Neutrophil (primary cell): Measurements from ENCODE around the gene CNDP1.
A peak's percentile ranks its signal among the peaks of the same experiment; 100 is the strongest.

Experiments
- H3K27ac ChIP-seq: fragments of 200-600 bp; sonication (generic); 2 replicates; pipeline ENCODE4 v1.5.1; 2016; ENCODE audit warnings: mild to moderate bottlenecking, moderate library complexity
- H3K27me3 ChIP-seq: fragments of 200-600 bp; sonication (generic); 2 replicates; pipeline ENCODE4 v1.6.0; 2016; ENCODE audit warnings: mild to moderate bottlenecking
- H3K36me3 ChIP-seq: fragments of 200-600 bp; sonication (generic); 2 replicates; pipeline ENCODE4 v1.5.1; 2017
- H3K4me1 ChIP-seq, 2 experiments: fragments of 200-600 bp in 1 of 2; sonication (generic) in 1 of 2; 1 replicate in 1 of 2; 2 replicates in 1 of 2; pipeline versions ENCODE4 v1.5.1 to v1.6.1; 2013 to 2016; ENCODE audit warnings: low read depth in 1 of 2, low read length in 1 of 2, mild to moderate bottlenecking in 1 of 2, moderate library complexity in 1 of 2; ENCODE audit not compliant: control insufficient read depth in 1 of 2, insufficient read depth in 1 of 2
- H3K4me3 ChIP-seq, 2 experiments: fragments of 200-600 bp in 1 of 2; sonication (generic) in 1 of 2; 1 replicate in 1 of 2; 2 replicates in 1 of 2; pipeline ENCODE4 v1.5.1; 2013 to 2016; ENCODE audit warnings: low read depth in 1 of 2, low read length in 1 of 2, mild to moderate bottlenecking in 1 of 2, moderate library complexity in 1 of 2
- H3K9me3 ChIP-seq: fragments of 200-600 bp; sonication (generic); 2 replicates; pipeline ENCODE4 v1.5.1; 2016
- CTCF ChIP-seq: fragments of 200-600 bp; sonication (generic); IDR thresholded peaks from 2 replicates; pipeline ENCODE4 v1.5.1; 2016; ENCODE audit warnings: antibody characterized with exemption

The CNDP1 gene

GRCh38 chr18:74582642-74583041 lies 48.3 kb downstream of the CNDP1 start:
- TF ChIP-seq CTCF = no peak
- Histone ChIP-seq H3K4me3 (peak overlapping the region in 1 of 2 experiments; percentile 23), H3K4me1 (peaks cover 47 to 48% of the 10 kb centered on the region in 2 experiments)

GRCh38 chr18:74587441-74587840 lies 53.1 kb downstream of the CNDP1 start:
- no peaks in the 10 kb centered on the region for H3K27me3 ChIP-seq
- peaks cover 80 to 82% of the 10 kb centered on the region in 2 experiments for H3K4me1 ChIP-seq
- TF ChIP-seq CTCF = no peak
- peak overlapping the region; percentile 88 for H3K27ac ChIP-seq
- no peaks in the 10 kb centered on the region for H3K36me3 ChIP-seq
- H3K4me3 ChIP-seq = no peak overlapping the region
- no peaks in the 10 kb centered on the region for H3K9me3 ChIP-seq

More at GRCh38 chr18:74582642-74583041, 48.3 kb downstream of the CNDP1 start:
- H3K27me3 ChIP-seq = no peaks in the 10 kb centered on the region
- H3K9me3 ChIP-seq = no peaks in the 10 kb centered on the region
- H3K36me3 ChIP-seq = no peaks in the 10 kb centered on the region
- peak overlapping the region; percentile 46 for H3K27ac ChIP-seq

GRCh38 chr18:74589021-74589420 lies 54.7 kb downstream of the CNDP1 start:
- H3K4me1 ChIP-seq = peaks cover 84% of the 10 kb centered on the region in 2 experiments
- H3K27me3 ChIP-seq = no peaks in the 10 kb centered on the region
- H3K27ac ChIP-seq = peak overlapping the region; percentile 88
- no peaks in the 10 kb centered on the region for H3K9me3 ChIP-seq
- H3K4me3 ChIP-seq = peak overlapping the region; percentile 51 to 53
- no peak for TF ChIP-seq CTCF
- peaks cover 8% of the 10 kb centered on the region for H3K36me3 ChIP-seq

GRCh38 chr18:74589811-74590210 lies 55.5 kb downstream of the CNDP1 start:
- peaks cover 84 to 87% of the 10 kb centered on the region in 2 experiments for H3K4me1 ChIP-seq
- no peaks in the 10 kb centered on the region for H3K9me3 ChIP-seq
- no peaks in the 10 kb centered on the region for H3K27me3 ChIP-seq
- peaks cover 8% of the 10 kb centered on the region for H3K36me3 ChIP-seq
- TF ChIP-seq CTCF = no peak
- H3K4me3 ChIP-seq = peak overlapping the region; percentile 51 to 53
- H3K27ac ChIP-seq = peak overlapping the region; percentile 88

- peaks cover 8% of the 10 kb centered on the region for H3K36me3 ChIP-seq
- H3K9me3 ChIP-seq = no peaks in the 10 kb centered on the region
- H3K27ac ChIP-seq = peak overlapping the region; percentile 88
- TF ChIP-seq CTCF = no peak
- H3K4me1 ChIP-seq = peaks cover 89 to 93% of the 10 kb centered on the region in 2 experiments
- no peaks in the 10 kb centered on the region for H3K27me3 ChIP-seq
- no peak overlapping the region for H3K4me3 ChIP-seq
Observed at GRCh38 chr18:74590671-74591070, 56.4 kb downstream of the CNDP1 start.

GRCh38 chr18:74595431-74595830 lies 61.1 kb downstream of the CNDP1 start:
- Histone ChIP-seq H3K4me3 (peak overlapping the region in 1 of 2 experiments; percentile 3), H3K27ac (peak overlapping the region; percentile 97), H3K9me3 (no peaks in the 10 kb centered on the region), H3K27me3 (no peaks in the 10 kb centered on the region), H3K4me1 (peaks cover 77 to 82% of the 10 kb centered on the region in 2 experiments), H3K36me3 (peaks cover 8% of the 10 kb centered on the region)
- no peak for TF ChIP-seq CTCF
